ENCODE results near the gene WNT6. TPM values are rescaled to one million over a fixed set of nuclear protein-coding genes. Genes with fewer than 3 reads are reported as not detected.
A peak's percentile ranks its signal among the peaks of the same experiment; 100 is the strongest.

WNT6 gene
- total RNA-seq, 4 donors from 2014 or later, result 0.73 to 0.76 TPM; not detected in 2

- peak overlapping the region in 3 of 4 donors; percentile 2 to 42 (median 29) for H3K4me3 ChIP-seq
- peaks cover 0 to 97% (median 23%) of the 10 kb centered on the region in 4 donors for H3K27me3 ChIP-seq
- peak overlapping the region; percentile 25 to 76 (median 56) for H3K27ac ChIP-seq
- WGBS, 2 donors, result 5% methylated on average over 8 of the region's 40 CpGs
- intact Hi-C loops (cut with DNase I), result loop anchor here (2.0 kb wide), 1 partner anchor 20 kb away; no protein-coding TSS in a partner anchor
- H3K4me1 ChIP-seq, result peaks cover 41 to 70% (median 41%) of the 10 kb centered on the region in 3 donors
- no peak for TF ChIP-seq POLR2A (IDR thresholded peaks at IDR 0.05)
- TF ChIP-seq CTCF (IDR thresholded peaks at IDR 0.05), result no peak
- H3K9me3 ChIP-seq, result no peaks in the 10 kb centered on the region
- DNase-seq, result no peak
- H3K36me3 ChIP-seq, result no peaks in the 10 kb centered on the region
Observed at GRCh38 chr2:218896501-218897393, 37.1 kb downstream of the WNT6 start.

- Histone ChIP-seq H3K36me3 (no peaks in the 10 kb centered on the region), H3K27ac (peak overlapping the region in 3 of 4 donors; percentile 48 to 76 (median 64)), H3K4me1 (peaks cover 37 to 62% (median 41%) of the 10 kb centered on the region in 3 donors), H3K4me3 (peak overlapping the region in 3 of 4 donors; percentile 2 to 42 (median 29)), H3K27me3 (peaks cover 0 to 99% (median 23%) of the 10 kb centered on the region in 4 donors), H3K9me3 (no peaks in the 10 kb centered on the region)
- TF ChIP-seq CTCF (IDR thresholded peaks at IDR 0.05) (no peak), POLR2A (IDR thresholded peaks at IDR 0.05) (no peak)
- intact Hi-C loops (cut with DNase I), result loop anchor here (2.0 kb wide), 1 partner anchor 21 kb away; no protein-coding TSS in a partner anchor
- no peak for DNase-seq
- WGBS, 2 donors, result 4 to 8% methylated on average over 5 to 20 of the region's 34 CpGs
Observed at GRCh38 chr2:218897394-218898108, 37.9 kb downstream of the WNT6 start.

- Histone ChIP-seq H3K27me3 (peaks cover 0 to 99% (median 23%) of the 10 kb centered on the region in 4 donors), H3K4me3 (peak overlapping the region in 2 of 4 donors; percentile 7 to 42), H3K36me3 (no peaks in the 10 kb centered on the region), H3K27ac (no peak overlapping the region), H3K4me1 (peaks cover 34 to 55% (median 36%) of the 10 kb centered on the region in 3 donors), H3K9me3 (no peaks in the 10 kb centered on the region)
- no peak for DNase-seq
- WGBS, 2 donors, result 7 to 14% methylated on average over 17 to 27 of the region's 52 CpGs
- TF ChIP-seq POLR2A (IDR thresholded peaks at IDR 0.05), result no peak
- TF ChIP-seq CTCF (IDR thresholded peaks at IDR 0.05), result peak; percentile 95 to 97 (median 96)
- intact Hi-C loops (cut with DNase I), result no loop called here
Observed at GRCh38 chr2:218898109-218898878, 38.7 kb downstream of the WNT6 start.

GRCh38 chr2:218899147-218899546 is 39.5 kb downstream of the WNT6 start:
- 44 to 52% methylated on average over 8 to 9 of the region's 12 CpGs for WGBS, 2 donors

More at GRCh38 chr2:218899147-218899546, 39.5 kb downstream of the WNT6 start:
- Histone ChIP-seq H3K9me3 (no peaks in the 10 kb centered on the region), H3K27ac (no peak overlapping the region), H3K36me3 (no peaks in the 10 kb centered on the region), H3K4me3 (no peak overlapping the region), H3K27me3 (peaks cover 0 to 98% (median 23%) of the 10 kb centered on the region in 4 donors), H3K4me1 (peaks cover 26 to 46% (median 32%) of the 10 kb centered on the region in 3 donors)
- DNase-seq, result no peak
- no peak for TF ChIP-seq CTCF (IDR thresholded peaks at IDR 0.05)
- no peak for TF ChIP-seq POLR2A (IDR thresholded peaks at IDR 0.05)
- intact Hi-C loops (cut with DNase I), result no loop called here

All from esophagus squamous epithelium (tissue), 5 donors.